GM23248 (cell line): ENCODE data around the gene CTIF.

Experiments used
- EZH2 ChIP-seq: fragments of 200-600 bp; sonication (generic); IDR thresholded peaks from 2 replicates; pipeline ENCODE4 v1.6.1; 2018; ENCODE audit warnings: antibody characterized with exemption, mild to moderate bottlenecking; ENCODE audit not compliant: insufficient read depth, poor library complexity, severe bottlenecking
- EZH2phosphoT487 ChIP-seq: fragments of 200-600 bp; sonication (generic); IDR thresholded peaks from 2 replicates; pipeline ENCODE4 v1.6.1; 2018; ENCODE audit warnings: antibody characterized with exemption, moderate library complexity, mild to moderate bottlenecking, low read depth; ENCODE audit not compliant: insufficient read depth

DNA sequence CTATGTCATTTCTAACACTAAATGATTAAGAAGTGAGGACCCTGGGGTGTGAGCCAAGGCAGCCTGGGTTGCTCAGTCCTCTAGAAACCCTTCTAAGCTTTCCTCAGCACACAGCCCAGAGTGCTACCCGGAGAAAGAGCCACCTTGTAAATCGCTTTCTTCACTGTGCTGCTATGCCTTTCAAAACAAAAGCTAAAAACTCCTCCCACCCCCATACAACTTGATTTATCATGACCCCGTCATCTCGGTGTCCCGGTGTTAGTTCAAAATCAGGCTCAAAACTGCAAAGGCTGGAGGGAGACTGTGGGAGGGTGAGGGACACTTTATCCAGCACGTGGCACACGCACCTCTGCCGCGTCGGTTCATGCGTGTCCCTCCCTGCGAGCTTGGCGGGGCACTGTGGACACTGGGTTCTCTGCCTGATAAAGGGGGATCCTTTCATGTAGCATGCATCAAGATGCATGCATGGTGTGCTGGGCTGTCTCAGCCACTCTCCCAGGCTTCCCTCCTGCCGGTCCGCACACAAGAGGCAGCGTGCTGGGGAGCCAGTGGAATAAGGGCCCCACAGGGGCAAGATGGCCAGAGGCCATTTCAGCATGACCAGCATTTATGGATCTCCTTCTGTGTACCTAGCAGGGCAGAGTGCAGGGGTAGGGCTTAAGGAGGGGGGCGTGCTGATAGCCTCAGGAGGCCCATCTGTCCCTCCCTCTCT, 241.5 kb downstream of the CTIF start:
- TF ChIP-seq EZH2 = no peak
- TF ChIP-seq EZH2phosphoT487 = no peak
